EL (cell line): ENCODE measurements around the gene KRT77.

ENCODE experiments used
- DNase-seq: peaks from one replicate; pipeline ENCODE4 v3.0.0-alpha.2; 2016

The KRT77 gene

DNA sequence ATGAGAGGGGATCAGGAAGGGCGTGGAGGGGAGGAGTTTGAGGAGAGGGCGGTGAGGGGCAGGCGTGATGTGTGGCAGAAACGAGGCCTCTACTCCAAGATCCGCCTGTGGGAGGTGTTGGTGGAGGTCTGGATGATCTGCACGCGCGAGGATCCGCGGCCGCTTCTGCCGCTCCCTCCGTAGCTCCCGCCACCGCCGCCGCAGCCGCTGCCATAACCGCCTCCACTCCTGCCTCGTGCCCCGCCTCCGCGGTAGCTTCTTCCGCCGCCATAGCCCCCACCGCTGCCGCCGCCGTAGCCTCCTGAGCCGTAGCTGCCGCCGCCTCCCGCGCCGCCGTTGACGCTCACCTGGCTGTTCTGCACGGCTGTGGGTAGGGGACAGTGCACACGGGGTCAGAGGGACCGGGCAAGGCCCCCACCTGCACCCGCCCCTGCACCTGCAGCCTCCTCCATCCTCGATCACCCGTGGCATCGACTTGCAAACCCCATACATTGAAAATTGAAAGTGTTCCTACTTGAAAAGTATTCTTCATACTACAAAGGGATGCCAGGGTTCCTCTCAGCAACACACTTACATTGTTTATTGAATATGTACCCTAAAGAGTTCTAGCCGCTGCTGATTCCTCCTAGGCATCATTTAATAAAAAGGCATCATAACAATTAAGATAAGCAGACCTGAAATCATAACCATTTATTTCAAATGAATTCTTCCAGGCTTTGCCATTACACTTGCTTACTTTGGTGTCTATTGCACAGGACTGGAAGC, 12.1 kb downstream of the KRT77 start:
- no peak for DNase-seq

DNA sequence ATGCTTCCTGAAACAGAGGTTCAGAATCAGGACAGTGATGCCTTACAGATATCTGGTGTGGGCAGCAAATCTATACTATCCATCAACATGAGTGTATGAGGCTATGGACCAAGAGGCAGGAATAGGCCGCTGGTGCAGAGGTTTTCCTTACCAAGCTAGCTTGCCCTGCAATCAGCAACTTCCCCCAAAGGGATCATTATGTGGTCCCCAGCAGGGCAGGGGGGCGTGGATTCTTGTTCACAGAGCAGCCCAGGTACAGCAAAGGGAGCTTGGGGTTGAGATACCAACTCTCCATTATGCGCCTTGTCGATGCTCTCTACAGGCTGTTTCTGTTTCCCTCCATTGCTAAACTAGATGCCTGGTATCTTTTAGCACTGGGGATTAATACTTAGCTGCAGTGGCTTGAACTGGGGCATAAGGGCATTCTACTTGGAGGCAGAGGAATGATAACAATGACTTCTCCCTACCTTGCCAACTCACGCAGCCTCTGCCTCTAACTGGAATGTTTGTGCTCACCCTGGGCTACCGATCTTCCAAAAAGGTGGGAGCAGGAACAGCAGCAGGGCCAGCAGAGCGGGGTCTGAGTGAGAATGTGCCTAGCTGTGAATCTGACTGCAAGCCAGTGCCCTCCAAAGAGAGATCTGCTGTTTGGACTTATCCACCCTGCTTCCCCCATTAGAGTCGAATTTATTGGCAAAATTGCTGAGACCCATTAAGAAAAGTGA, 12.8 kb downstream of the KRT77 start:
- no peak for DNase-seq

DNA sequence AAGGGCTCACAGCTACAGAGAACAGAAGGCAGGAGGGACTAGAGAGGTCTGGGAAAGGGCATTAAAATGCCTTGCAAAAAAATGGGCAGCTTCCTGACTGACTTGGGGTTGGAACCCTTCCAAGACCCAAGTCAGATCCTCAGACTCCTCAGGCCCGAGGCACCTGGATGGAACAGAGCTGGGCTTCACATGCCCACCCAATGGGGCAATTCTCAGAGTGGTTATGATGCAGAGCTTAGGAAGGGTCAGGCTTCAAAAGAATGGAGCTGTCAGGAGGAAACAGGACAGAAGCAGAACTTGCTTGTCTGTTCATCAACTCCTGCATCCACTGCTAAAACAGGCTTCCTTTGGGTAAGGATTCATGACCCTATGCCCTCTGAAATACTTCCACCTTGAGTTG, 13.4 kb downstream of the KRT77 start:
- no peak for DNase-seq

DNA sequence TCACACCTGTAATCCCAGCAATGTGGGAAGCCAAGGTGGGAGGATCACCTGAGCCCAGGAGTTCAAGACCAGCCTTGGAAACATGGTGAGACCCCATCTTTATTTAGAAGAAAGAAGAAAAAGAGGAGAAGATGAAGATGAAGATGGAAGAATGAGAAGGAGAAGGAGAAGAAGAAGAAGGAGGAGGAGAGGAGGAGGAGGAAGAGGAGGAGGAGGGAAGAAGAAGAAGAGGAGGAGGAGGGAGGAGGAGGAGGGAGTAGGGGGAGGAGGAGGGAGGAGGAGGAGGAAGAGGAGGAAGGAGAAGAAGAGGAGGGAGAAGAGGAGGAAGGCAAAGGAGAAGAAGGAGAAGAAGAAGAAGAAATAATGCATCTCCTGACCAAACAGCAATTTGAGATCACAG, 14.1 kb downstream of the KRT77 start:
- no peak for DNase-seq

DNA sequence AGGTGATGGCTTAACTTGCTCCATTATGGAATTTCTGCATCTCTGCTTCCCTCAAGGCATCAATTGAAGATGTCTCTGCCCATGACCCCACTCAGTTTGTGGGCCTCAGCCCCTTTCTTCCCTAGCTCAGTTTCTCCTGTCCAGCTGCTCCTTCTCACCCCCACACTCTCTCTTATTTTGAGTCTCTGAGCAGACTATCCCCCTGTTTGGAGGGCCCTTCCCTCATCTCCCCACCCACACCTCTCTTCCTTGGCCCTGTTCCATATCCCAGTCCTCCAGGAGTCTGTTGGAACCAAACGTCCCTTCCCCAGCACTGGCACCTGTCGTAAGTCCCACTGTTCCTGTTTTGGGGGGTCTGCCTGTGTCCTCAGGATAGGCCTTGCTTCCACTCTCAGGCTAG, 14.8 kb downstream of the KRT77 start:
- DNase-seq = no peak

DNA sequence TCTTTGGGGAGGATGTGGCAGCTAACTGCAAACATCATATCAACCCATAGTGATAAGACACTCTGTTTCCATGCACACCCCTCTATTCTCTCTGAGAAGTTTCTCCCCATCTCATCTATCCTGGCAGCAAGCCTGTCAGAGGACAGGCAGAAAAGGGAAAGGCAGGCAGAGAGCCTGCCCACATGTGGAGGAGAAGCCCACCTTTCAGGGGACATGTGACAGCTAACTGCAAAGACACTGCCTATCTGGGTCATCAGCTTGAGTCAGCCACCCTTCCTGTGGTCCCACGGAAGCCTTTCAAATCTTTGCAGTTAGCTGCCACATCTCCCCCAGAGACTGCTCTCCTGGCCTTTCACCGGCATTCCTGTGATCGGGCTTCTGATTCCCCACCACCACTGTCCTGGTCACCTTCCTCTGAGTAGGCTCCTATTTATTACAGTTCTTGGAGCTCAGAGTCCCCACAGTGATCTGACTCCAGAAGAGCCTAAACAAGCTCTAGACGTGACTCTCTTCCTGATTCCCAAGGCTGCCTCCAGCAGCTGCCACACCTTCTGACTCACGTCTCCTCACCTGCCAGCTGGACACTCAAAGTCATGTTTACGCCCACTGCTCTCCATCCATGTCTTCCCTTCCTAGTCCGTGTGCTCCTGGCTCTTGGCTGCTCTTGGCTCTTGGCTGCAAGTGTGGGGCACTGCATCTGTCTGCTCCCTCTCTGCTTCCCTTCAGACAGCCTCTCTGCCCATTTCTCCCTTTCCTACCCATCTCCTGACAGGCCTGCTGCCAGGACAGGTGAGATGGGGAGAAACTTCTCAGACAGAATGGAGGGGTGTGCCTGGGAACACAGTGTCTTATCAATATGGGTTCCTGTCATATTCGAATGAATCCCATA, 15.6 kb downstream of the KRT77 start:
- no peak for DNase-seq

DNA sequence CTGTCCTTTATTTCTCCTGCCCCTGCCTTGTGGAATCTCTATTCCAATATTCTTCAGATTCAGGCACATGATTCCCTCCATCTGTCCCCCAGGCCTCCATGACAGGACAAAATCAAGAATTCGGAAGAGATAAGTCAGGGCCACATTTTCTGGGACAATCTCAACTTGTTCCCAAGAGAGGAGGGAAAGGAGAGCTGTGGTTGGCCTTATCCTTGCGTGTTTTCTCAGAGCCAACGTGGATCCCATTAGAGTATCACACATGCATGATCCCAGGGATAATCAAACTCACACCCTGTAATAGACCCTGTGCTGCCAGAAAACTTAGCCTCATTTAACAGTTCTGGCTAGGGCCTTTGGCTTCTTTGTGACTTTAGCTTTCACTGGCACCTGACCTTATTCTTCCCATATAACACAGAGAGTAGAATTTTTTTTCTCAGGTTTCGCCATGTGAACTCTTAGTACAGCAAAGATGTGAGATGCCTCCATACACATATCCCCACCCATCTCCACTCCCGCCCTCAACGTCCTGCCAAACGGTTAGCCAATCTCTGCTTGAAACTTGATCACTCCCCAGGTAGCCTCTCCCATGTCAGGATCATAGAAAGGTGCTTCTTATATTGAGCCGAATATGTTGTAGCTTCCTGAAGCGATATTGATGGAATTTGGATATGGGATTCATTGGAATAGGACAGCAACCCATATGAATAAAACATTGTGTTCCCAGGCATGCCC, 16.4 kb downstream of the KRT77 start:
- DNase-seq = no peak

DNA sequence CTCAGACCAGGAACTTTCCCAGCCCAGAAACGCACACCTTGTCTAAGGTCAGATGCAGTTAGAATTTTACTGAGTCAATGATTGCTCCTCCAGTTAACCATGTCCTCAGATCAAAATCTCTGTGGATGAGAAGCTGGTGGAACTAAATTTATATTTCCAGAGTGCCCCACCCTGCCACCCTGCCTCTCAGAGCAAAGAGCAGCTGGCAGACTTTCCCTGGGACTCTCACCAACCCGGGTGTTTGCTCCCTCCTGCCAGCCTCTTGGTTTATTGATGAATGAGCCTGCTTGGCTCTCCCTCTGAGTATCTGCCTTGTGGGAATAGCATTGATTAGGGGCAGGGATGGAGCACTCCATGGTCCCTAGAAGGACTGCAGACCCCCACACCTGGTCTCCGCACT, 17.3 kb downstream of the KRT77 start:
- no peak for DNase-seq

DNA sequence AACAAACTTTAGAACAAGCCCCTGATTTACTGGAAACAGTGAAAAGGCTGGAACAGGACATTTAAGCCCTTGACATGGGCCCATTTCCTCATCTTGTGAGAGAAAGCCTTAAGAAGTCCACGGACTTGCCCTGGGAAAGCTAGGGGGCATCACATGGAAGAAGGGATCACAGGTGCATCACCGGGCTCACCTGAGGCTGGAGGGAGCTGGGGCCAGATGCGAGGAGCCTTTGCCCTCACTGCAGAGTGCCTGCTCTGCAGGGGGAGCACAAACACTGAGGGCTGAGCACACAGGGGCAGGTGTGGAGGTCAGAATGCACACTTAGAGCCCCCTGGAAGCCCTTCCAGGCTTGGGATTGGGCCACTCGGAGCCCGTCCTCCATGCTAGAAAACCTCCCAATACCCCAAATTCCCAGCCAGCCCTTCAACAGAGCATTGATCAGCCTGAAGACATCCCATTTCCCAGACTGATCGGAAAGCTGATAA, 17.9 kb downstream of the KRT77 start:
- DNase-seq = no peak

DNA sequence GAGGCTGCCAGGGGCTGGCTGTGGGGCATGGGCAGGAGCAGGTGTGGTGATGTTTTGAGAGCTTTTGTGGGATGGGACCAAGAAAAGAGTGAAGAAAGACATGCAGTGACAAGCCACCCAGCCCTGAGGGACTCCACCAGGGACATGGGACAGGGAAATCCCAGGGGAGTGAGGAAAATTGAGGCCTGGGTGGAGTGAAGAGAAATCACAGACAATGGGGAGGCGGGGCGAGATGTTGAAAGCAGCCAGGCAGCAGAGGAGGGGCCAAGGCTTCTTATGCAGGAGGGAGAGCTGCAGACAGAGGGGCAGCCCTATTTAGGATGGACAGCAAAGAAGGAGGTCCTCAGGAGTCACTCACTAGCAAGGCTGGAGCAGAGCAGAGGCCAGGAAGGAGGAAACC, 18.9 kb downstream of the KRT77 start:
- DNase-seq = no peak

DNA sequence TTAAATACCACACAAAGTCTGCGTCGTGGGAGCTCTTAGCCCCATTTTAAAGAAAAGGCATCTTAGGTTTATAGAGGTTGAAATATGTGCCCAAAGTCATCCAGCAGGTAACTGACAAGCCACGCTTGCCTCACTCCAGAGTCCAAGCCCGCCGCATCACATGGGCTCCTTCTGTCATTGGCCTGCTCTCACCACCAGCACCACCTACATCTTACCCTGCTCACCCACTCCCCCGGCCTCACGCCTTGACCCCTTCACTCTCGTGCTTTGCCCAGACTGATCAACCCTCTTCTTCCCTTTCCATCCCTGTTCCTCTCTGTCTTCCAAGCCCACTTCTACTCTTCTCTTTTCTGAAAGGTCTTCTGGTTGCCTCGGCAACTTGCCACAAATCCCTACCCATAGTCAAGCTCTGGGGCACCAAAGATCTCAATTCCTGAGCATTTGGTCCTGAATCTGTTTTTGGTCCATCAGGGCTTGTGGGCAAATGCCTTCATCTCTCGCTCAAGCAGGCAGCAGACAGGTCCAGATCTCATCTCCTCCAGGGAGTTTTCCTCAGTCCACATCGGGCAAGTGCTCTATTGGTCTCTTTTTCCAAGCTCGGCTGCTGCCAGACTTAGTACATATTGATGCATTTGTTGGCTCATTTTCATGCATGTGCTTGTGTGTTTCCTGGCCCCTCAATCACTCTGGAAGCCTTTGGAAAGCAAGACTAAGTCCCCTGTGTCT, 19.6 kb downstream of the KRT77 start:
- DNase-seq = no peak

DNA sequence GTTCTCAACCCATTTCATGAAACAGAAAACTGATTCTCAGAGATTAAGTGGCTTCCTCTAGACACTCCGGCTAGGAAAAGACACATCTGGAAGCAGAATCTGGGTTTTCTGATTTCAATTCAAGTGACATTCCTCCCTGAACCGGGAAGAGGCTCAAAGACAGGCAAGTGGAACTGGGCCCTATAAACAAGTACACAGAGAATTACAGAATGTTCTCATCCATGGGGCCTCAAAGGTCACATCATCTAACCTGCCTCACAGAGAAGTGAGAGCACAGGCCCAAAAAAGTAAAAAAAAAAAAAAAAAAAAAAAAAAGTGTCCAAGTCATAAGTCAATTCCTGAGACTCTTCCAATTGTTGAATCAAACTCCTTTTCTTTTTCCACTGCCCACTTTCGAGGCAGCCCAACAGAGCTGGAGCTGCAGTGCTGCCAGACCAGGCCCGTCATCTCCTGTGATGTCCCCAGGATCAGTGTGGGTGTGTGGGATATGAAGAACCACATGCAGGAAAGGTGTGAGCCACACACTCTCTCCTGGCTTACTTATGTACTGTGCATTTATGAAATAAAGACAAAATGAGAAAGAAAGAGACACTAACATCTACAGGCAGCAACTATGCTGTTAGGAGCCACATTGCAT, 20.3 kb downstream of the KRT77 start:
- DNase-seq = no peak

DNA sequence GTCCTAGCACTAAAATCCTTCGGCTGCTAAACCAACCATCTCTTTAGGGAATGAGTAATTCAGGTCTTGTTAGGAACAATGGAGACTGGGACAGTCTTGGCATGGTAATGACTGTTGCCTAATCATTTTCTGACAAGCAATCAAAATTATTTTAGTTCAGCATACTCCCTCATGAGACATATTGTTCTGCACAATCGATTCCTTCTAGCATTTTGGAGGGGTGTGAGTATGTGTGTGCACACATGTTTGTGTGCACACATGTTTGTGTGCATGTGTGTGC, 21.0 kb downstream of the KRT77 start:
- no peak for DNase-seq

DNA sequence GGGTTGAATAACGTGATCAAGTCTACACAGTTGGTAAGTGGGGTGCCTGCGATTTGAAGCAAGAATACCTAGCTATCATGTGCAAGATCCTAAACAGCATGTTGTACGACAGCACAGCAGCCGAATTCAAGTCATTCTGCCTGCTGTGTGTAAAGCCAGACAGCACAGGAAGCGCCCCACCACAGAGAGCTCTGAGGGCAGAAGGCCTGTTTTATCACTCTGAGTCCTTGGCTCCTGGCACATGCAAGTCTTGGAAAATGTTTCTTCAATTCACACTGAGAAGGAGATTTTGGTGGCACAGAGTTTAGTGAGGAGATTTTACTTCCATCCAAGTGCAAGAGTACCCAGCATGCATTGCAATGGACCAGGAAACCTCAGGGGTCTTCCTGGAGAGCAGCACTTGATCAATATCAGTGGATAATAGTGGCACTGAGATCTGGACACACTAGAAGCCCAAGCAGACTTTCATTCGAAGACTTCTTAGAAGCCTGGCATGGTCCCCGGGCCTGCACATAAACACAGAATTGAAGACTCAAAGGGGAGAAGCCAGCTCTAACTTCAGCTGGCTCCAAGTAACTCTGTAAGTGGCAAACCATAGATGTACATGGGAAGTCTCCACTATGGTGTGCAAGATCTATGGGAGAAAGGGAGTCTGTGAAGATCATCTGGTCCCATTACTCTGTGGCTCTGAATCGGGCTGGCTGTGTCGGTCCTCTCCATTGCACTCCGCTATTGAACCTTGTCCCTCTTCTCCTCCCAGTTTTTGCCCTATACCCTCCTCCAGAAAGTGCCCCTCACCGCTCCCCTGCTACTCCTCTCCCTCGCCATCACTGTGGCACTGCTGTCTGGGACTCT, 21.6 kb downstream of the KRT77 start:
- DNase-seq = no peak

DNA sequence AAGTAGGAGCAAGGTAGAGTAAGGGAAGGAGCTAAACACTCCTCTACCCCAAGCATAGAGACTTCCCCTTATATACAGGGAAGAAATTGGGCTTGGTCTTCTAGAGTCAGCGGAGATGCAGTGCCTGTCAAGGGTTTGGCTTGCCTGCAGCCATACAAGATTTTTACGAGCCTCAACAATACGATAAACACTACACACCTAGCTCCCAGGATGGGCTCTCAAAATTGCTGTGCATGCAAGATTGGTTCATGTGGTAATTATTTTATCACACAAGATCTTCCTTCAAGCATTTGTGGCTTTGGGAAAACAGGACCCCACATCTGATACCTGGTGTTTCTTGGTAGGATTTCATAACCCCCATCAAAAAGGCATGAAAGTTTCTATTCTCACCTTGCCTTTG, 23.0 kb downstream of the KRT77 start, which contains the start of gene KRT1:
KRT1 (minus strand) TSS at position 45 of the 400 bp plus-strand sequence. CDS start 59 bp downstream, outside the sequence.
- DNase-seq = no peak

DNA sequence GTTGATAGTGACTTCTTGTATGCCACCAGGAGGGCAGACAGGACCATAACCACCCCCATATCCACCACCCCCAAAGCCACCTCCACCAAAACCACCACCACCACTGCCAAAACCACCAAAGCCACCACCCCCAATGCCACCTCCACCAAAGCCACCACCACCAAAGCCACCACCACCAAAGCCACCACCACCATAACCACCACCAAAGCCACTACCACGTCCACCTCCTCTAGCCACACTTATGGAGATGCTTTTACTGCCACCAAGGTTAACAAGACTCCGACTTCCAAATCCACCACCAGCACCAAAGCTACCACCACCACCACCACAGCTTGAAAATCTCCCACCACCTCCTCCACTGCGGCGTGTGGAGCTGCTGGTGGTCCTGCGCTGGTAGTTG, 23.4 kb downstream of the KRT77 start:
- no peak for DNase-seq

DNA sequence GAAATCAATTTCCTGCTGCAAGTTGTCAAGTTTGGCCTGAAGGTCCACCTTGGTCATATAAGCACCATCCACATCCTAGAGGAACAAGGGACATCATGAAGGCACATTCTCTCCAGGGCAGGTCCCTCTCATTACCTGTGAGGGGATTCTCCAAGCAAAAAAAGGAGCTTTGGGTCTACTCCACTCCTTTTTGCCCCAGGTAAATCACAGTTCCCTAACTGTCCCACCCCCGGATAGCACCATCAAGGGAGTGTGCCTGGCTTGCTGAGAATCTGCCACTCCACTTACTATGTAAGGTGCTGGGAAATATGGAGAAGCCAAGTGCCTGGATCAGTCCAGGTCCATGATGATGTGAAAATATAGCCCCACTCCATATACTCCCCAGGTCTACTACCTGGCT, 25.7 kb downstream of the KRT77 start:
- no peak for DNase-seq

DNA sequence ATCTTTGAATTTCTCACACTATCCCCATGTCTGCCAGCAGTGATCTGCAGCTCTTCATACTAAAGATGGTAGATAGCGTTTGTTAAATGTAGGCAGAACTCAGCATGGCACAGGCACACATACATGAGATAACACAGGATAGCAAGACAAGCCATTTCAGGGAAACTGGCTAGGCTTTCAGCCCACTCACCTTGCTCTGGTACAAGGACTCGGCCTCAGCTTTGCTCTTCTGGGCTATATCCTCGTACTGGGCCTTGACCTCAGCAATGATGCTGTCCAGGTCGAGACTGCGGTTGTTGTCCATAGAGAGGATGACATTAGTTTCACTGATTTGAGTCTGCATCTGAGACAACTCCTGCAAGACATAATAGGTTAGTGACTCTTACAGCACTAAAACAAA, 26.2 kb downstream of the KRT77 start:
- DNase-seq = no peak

DNA sequence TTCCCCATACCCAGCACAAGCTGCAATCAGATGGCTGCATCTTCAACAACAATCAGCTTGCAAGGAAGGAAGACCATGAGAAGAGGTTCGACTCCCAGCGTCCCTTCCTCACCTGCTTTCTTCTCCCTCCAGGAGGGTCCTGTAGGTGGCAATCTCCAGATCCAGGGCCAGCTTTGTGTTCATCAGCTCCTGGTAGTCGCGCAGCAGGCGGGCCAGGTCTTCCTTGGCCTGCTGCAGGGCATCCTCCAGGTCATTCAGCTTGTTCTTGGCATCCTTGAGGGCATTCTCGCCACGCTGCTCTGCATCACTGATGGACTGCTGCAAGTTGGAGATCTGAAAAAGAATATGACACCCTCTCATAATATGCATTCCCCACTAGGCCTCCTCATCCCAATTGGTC, 27.2 kb downstream of the KRT77 start:
- no peak for DNase-seq

DNA sequence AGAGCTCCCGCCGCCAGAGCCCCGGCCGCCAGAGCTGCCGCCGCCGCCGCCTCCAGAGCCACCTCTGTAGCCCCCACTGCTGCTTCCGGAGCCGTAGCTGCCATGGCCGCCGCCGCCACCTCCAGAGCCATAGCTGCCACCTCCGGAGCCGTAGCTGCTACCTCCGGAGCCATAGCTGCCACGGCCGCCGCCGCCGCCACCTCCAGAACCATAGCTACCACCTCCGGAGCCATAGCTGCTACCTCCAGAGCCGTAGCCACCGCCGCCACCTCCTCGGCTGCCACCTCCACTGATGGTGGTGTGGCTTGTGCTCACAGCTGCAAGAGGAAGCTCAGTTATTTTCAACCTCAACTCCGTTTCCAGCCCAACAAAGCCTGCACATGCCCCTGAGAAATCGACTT, 28.0 kb downstream of the KRT77 start:
- no peak for DNase-seq

DNA sequence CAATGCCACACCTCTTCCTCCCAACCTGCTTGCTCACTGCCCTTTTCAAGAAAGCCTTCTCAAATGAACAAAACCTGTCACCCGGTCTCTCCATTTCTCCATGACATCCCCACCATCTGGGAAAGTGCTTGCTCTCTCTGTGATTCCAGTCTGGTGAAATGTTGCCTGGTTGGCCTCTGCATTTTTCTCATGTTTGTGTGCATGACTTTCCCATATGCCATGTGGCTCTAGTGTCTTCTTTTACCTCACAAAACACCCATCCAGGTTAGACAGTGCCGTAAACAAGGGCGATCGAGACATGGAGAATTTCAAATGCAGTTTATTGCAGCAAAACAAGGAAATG, 28.9 kb downstream of the KRT77 start:
- DNase-seq = no peak
